ENCODE measurements around the gene SUGCT.
"Not testable (repeated sequence)": the region's sequence is repeated elsewhere in the genome, so short reads cannot be mapped to it uniquely, and the experiment has no call there.

SUGCT gene

GRCh38 chr7:40597517-40597916 is 462.7 kb downstream of the SUGCT start:
- H2AFZ ChIP-seq, result no peak overlapping the region
- H3K36me3 ChIP-seq (ENCODE audit: control insufficient read depth, insufficient read depth, low read length), result no peaks in the 10 kb centered on the region
- H3K27ac ChIP-seq, result no peak overlapping the region
- no peaks in the 10 kb centered on the region for H3K4me1 ChIP-seq
- no peak overlapping the region for H3K9ac ChIP-seq
- no peaks in the 10 kb centered on the region for H3K9me3 ChIP-seq (ENCODE audit: control insufficient read depth, low read length)
- TF ChIP-seq CTCF (IDR thresholded peaks at IDR 0.05), result no peak
- no peak overlapping the region for H3K4me3 ChIP-seq (ENCODE audit: low read depth, low read length)
- H3K27me3 ChIP-seq (ENCODE audit: control insufficient read depth, insufficient read depth, low read length), result no peaks in the 10 kb centered on the region
- H3K79me2 ChIP-seq, result no peaks in the 10 kb centered on the region
- H3K4me2 ChIP-seq (ENCODE audit: low read length), result no peak overlapping the region

DNA sequence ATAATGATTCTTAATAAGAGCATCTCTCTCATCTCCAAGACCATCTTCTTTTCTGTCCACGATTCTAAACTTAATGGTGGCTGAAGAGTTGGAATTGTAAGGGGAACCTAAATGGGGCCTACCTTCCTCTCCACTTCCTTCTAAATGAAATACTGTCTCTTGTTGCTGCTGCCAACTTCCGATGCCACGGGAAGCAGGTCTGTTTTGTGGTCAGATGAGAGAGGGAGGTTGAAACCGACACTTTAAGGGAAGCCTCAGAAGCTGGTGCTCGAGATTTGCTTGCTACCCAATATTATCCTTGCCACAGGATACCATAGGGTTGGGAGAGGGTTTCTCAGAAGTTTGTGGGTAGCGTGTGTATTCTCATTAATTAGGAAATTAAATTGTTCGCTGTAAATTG is 464.1 kb downstream of the SUGCT start:
- H3K9me3 ChIP-seq (ENCODE audit: control insufficient read depth, low read length), result no peaks in the 10 kb centered on the region
- H3K4me3 ChIP-seq (ENCODE audit: low read depth, low read length), result no peak overlapping the region
- H3K4me2 ChIP-seq (ENCODE audit: low read length), result no peak overlapping the region
- TF ChIP-seq CTCF (IDR thresholded peaks at IDR 0.05), result no peak
- no peaks in the 10 kb centered on the region for H3K27me3 ChIP-seq (ENCODE audit: control insufficient read depth, insufficient read depth, low read length)
- H3K36me3 ChIP-seq (ENCODE audit: control insufficient read depth, insufficient read depth, low read length), result no peaks in the 10 kb centered on the region
- no peak overlapping the region for H3K27ac ChIP-seq
- no peak overlapping the region for H3K9ac ChIP-seq
- H3K79me2 ChIP-seq, result no peaks in the 10 kb centered on the region
- H2AFZ ChIP-seq, result no peak overlapping the region
- no peaks in the 10 kb centered on the region for H3K4me1 ChIP-seq

DNA sequence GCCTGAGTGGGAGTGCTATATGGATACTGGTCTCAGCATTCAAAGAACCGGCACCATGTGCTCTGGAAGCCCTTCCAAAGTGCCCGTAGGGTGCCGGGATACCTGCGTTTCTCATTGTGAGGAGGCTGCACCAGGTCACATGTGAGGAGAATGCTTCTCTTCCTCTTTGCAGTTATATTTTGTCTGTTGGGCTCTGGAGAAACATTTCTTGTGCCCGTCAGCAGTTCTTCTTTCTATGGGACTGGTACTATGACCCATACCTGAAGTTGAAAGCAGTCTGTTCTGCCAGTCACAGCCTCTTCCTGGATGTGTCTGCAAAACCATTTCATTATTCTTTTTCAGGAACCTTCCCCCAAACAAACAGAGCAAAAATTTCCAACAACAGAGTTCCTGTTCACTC is 465.0 kb downstream of the SUGCT start:
- Histone ChIP-seq H3K27me3 (ENCODE audit: control insufficient read depth, insufficient read depth, low read length) (no peaks in the 10 kb centered on the region), H3K9ac (no peak overlapping the region), H3K4me2 (ENCODE audit: low read length) (no peak overlapping the region), H2AFZ (no peak overlapping the region), H3K9me3 (ENCODE audit: control insufficient read depth, low read length) (no peaks in the 10 kb centered on the region), H3K79me2 (no peaks in the 10 kb centered on the region), H3K4me3 (ENCODE audit: low read depth, low read length) (no peak overlapping the region), H3K36me3 (ENCODE audit: control insufficient read depth, insufficient read depth, low read length) (no peaks in the 10 kb centered on the region), H3K4me1 (no peaks in the 10 kb centered on the region), H3K27ac (no peak overlapping the region)
- no peak for TF ChIP-seq CTCF (IDR thresholded peaks at IDR 0.05)

DNA sequence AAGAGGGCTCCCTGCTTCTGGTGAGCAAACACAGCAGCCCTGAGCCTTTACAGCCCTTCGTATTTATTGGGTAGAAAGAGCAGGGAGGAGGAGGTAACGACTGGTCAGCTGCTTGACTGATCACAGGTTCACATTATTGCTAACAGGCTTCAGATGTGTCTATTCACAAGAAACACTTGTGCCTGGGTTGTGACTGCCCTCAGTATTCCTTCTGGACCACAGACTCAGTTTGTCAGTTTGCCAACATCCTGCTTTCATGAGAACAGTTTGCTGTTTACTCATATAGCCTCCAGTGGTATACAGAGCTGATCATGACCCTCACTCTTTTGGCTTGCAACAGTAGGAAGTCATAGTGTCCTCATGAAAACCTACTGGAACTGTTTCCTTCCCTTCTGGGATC is 467.5 kb downstream of the SUGCT start:
- not testable (repeated sequence) for H3K27ac ChIP-seq; H3K79me2 ChIP-seq; H3K4me3 ChIP-seq (ENCODE audit: low read depth, low read length); H3K36me3 ChIP-seq (ENCODE audit: control insufficient read depth, insufficient read depth, low read length); H3K9ac ChIP-seq; H2AFZ ChIP-seq; H3K27me3 ChIP-seq (ENCODE audit: control insufficient read depth, insufficient read depth, low read length); H3K9me3 ChIP-seq (ENCODE audit: control insufficient read depth, low read length); H3K4me2 ChIP-seq (ENCODE audit: low read length); H3K4me1 ChIP-seq

- Histone ChIP-seq H3K27ac (no peak overlapping the region), H3K4me1 (no peaks in the 10 kb centered on the region), H3K36me3 (ENCODE audit: control insufficient read depth, insufficient read depth, low read length) (no peaks in the 10 kb centered on the region), H3K9ac (no peak overlapping the region), H3K27me3 (ENCODE audit: control insufficient read depth, insufficient read depth, low read length) (no peaks in the 10 kb centered on the region), H3K4me2 (ENCODE audit: low read length) (no peak overlapping the region), H2AFZ (no peak overlapping the region), H3K9me3 (ENCODE audit: control insufficient read depth, low read length) (no peaks in the 10 kb centered on the region), H3K79me2 (no peaks in the 10 kb centered on the region), H3K4me3 (ENCODE audit: low read depth, low read length) (no peak overlapping the region)
- TF ChIP-seq CTCF (IDR thresholded peaks at IDR 0.05), result peak; percentile 23
These were observed 470.0 kb downstream of the SUGCT start for GRCh38 chr7:40604601-40605438.

All from parathyroid adenoma (tissue), 2 donors.